Measurements from ENCODE around the gene RNF43.
A peak's percentile ranks its signal among the peaks of the same experiment; 100 is the strongest.

Gene RNF43

DNA sequence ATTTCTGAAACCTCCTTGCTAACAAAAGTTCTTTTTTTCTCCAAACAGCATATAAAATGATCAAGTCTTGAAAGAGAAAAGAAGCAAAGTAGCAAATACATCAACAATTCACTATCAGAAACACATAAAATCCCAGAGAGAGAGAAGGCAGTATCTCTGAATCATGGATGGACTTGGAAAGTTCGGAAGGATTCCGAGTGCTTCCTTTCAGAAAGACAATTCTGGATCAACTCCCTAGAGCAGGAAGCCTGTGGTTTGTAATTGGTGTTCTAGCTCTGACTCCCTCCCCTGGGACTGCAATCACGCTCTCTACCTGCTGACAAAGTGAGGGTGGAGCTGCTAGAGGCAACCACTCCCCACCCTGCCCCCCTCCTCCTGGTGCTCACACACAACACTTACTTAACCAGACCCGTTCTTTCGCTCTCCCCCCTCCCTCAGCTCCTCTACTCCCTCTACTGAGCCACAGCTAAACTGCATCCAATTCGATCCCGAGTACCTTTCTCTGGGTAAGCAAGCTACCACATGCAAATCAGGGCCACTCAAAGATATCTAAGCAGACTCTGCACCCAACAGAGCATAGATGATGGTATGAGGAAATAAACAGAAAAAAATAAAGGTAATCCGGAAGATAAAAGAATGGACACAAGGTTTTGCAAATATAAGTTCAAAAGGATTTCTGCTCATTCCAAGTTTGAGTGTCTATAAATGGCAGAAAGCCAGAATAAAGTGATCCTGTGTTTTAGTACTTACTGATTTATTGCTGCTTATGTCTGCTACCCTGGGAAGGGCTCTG is at the start of gene RNF43:
Gene RNF43, minus strand, starts transcription at position 235 of the 793 bp plus-strand sequence. CDS start 1,957 bp downstream, outside the sequence.
- peak; percentile 51 for DNase-seq (ENCODE audit: low spot score)

GRCh38 chr17:58455491-58455890 is 38.2 kb upstream of the RNF43 start:
- DNase-seq (ENCODE audit: low spot score), result no peak

GRCh38 chr17:58452738-58453137 is 35.4 kb upstream of the RNF43 start:
- no peak for DNase-seq (ENCODE audit: low spot score)

DNA sequence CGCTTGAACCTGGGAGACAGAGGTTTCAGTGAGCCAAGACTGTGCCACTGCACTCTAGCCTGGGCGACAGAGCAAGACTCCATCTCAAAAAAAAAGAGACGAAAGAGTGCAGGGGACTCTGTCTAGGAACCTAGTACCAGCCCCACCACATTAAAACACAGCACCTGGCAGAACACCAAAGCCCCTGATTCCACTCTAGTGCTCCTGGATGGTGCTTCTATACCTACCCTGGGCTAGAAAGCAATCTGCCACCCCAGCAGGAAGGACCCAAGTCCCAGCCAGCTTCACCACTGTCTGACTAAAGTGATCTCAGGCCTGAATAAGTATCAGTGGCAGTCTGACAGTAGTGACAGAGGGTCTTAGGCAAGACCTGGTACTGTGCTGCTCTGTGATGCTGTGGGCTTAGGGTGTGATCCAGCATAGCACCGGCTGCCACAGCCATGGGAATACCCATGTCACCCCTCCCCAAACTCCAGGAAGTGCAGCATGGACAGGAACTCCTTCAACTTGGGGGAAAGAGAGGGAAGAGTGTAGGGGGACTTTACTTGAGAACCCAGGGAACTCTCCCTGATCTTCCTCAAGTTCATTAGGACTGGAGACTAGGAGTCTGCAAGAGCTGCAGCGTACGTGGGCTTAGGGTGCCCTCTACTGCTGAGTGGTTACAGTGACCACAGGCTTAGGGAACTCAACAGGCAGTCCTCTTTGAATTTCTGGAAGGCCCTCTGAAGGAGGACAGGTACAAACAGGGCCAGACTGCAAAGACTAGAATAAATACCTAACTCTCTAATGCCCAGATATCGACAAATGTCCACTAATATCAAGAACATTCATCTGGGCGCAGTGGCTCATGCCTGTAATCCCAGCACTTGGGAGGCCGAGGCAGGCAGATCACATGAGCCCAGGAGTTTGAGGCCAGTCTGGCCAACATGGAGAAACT is 30.0 kb upstream of the RNF43 start:
- peak; percentile 60 for DNase-seq (ENCODE audit: low spot score)

DNA sequence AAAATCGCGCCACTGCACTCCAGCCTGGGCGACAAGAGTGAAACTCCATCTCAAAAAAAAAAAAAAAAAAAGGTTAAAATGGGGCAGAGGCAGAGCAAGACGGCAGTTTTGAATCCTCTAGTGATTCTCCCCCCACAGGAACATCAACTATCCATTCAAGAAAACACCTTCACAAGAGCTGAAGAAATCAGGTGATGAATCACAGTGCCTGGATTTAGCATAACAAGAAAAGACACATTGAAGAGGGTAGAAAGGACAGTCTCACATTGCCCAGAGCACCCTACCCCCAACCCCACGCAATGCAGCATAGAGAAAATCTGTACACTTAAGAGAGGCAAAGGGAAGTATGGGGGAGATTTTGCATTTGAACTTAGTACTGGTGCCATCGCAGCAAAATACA is 28.8 kb upstream of the RNF43 start:
- DNase-seq (ENCODE audit: low spot score), result no peak

- DNase-seq (ENCODE audit: low spot score), result no peak
Observed at GRCh38 chr17:58436805-58437239, 19.5 kb upstream of the RNF43 start.

DNA sequence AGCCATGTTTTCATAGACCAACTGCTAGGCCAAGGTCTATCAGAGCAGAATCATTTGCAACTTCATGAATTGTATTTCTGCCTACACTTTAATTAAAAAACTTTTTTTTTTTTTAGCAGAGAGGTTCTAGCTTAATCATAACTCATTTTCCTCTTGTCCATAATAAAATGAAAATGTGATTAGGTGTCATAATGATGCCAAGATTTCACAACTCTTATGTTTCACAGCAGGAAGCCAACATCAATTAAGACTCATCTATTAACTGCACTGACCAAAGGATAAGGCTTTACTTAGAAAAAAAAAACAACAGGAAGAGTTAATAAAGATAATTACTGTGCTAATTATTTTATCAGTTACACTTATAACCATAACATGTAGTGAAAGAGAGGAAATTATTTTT is 18.9 kb upstream of the RNF43 start:
- DNase-seq (ENCODE audit: low spot score), result no peak

DNA sequence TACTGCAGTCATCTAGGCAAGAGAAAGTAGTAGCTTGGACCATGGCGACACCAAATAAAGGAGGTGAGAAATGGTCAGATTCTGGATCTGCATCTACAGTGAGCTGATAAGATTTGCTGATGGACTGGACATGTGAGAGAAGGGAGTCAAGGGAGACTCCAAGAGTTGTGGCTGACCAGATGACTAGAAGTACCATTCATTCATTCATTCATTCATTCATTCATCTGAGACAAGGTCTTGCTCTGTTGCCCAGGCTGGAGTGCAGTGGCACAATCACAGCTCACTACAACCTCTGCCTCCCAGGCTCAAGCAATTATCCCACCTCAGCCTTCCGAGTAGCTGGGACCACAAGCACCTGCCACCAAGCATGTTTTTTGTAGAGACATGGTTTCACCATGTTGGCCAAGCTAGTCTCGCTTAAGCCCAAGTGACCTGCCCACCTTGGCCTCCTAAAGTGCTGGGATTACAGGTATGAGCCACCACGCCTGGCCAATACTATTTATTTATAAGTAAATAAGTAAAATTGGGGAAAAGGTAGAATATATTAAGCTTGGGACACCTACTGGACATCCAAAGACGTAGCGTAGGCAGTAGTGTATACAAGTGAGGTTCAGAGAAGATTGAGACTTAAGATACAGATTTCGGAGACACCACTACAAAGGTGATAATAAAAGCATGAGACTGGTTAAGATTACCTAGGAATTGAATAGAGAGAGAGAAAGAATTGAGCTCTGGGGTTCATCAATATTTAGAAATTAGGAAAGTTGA is 15.7 kb upstream of the RNF43 start:
- no peak for DNase-seq (ENCODE audit: low spot score)

- no peak for DNase-seq (ENCODE audit: low spot score)
Observed at GRCh38 chr17:58427807-58428206, 10.5 kb upstream of the RNF43 start.

GRCh38 chr17:58421711-58422110 is 4.4 kb upstream of the RNF43 start:
- no peak for DNase-seq (ENCODE audit: low spot score)

DNA sequence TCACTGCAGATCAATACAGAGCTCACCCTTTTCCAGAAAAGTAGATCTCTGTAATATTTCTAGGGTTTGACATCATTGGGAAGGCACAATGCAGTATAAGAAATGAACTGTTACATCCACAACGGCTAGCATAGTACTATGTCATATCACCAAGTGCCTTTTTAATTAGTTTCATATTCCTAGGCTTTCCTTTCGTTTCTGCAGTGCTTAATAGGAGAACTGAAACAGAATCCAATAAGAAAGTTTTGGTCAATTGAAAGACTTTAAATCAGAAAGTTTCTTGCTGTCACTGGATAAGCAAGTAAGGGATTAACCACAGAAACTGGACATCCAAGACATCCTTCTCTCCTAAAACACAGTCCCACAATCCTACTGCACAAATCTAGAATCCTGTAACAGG is 3.5 kb upstream of the RNF43 start:
- no peak for DNase-seq (ENCODE audit: low spot score)

DNA sequence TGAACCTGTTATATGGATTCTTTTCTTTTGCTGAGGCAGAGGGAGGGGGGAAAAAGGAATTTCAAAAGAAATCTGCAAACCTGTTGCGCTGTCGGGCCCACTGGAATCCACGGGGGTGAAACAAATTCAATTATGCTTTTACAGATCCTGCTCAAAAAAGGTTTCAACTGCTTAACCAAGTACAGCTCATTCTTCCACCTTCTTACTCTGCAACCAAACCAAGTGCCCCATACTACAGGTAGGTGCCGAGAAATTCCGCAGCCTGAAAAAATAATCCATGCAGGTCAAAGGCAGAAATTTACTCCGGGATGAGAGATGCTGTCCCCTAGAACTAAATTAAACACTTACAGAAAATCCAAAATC is 416 bp downstream of the RNF43 start:
- no peak for DNase-seq (ENCODE audit: low spot score)

- no peak for DNase-seq (ENCODE audit: low spot score)
Observed at GRCh38 chr17:58416396-58416795, 938 bp downstream of the RNF43 start.

- DNase-seq (ENCODE audit: low spot score), result no peak
Observed at GRCh38 chr17:58415371-58416055, 1.8 kb downstream of the RNF43 start.

GRCh38 chr17:58414596-58414997 is 2.7 kb downstream of the RNF43 start:
- no peak for DNase-seq (ENCODE audit: low spot score)

DNA sequence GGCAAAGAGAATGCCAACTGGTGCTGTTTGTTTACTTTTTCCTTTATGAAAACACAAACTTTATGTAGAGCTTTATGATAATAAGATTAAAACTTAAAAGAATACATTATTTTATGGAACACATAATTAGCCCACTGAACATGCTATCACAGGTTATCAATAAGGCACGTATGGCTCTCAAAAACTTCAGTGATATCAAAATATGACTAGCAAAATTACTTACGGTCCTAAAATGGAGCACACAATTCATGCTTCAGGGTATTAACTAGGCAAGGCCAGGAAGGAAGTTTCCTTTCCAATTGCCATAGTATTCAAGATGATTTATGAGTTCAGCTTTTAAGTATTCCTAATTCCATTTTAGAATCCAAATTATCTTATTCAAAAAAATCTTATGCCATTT is 3.6 kb downstream of the RNF43 start:
- DNase-seq (ENCODE audit: low spot score), result no peak

- no peak for DNase-seq (ENCODE audit: low spot score)
Observed at GRCh38 chr17:58412961-58413586, 4.3 kb downstream of the RNF43 start.

GRCh38 chr17:58412064-58412703 is 5.2 kb downstream of the RNF43 start:
- no peak for DNase-seq (ENCODE audit: low spot score)

DNA sequence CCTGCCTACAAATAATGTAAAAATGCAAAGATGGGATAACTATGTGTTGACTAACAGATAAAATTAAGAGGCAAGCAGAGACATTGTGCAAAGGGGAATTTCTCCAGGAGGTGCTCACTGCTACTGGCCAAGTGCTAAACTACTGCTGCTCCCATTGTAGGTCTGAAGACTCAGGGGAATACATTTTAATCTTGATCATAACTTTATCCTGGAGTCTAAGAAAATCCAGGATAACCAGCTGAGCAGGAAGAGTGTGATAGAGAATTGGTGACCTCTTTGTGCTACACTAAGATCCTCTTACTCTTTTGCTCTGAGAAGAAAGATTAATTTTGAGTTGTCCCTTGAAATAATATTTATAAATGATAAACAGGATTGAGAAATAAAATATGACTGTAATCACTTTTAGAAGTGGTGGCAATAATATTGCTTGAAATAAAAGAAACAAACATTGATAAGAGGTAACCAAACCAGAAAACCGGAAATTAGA is 5.9 kb downstream of the RNF43 start:
- no peak for DNase-seq (ENCODE audit: low spot score)

DNA sequence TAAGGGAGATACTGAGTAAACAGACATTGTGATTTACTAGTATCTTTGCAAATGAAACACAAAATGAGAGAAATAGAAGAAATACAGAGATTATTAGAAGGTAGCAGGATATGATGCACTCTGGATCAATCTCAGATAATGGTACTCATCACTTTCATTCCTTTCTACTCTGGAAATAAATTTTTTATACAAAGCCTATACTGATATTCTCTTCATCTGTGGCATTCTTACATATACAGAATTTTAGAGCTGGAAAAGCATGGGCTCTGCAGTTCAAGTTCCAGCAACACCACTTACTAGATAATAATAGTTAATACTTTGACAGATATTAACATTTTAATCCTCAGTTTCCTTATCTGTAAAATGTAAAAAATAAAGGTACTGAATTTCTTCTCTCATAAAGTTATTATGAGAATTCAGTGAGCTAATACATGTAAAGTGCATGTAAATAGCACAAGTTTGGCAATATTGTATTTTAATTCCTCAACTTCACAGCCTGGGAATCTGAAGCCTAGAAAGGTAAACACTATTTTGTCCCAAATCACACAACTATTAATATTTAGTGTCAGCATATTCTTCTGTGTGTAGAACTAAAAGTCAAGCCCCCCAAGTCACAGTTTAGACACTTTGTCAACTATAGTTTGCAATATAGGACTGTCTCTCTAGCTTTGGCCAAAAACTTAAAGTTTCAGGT is 6.5 kb downstream of the RNF43 start:
- no peak for DNase-seq (ENCODE audit: low spot score)
